ENCODE data around the gene POLR2M.

DNA sequence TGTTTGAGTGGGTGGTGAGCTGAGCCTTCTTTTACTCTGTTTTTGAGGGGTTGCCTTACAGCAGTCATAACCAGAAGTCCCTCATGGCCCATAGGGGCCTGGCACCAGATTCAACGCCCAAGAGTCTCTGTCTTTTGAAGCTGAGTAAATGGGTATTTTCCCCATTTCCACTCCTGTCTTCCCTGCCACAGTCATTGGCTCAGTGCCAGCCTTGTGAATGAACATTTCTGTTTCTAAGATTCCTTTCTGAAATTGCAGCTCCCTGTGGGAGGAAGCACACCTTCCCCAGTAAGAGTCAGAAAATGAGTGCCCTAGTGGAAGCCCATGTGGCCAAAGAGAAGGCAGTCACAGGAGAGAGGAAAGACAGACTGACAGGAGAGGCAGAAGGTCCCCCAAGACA, 43.7 kb upstream of the POLR2M start:
- TF ChIP-seq POLR2A (IDR thresholded peaks at IDR 0.05; ENCODE audit: low read depth, low read length) (no peak), POLR2AphosphoS5 (IDR thresholded peaks at IDR 0.05; ENCODE audit: low read depth, low read length) (no peak), TAF1 (IDR thresholded peaks at IDR 0.05; ENCODE audit: low read depth, low read length) (no peak), SPI1 (IDR thresholded peaks at IDR 0.05; ENCODE audit: low read depth, low read length) (no peak)

Data from GM12891 (cell line).